HepG2 (cell line): ENCODE results near the gene ISG20. TPM values are rescaled to one million over a fixed set of nuclear protein-coding genes. Genes with fewer than 3 reads are reported as not detected.

Experiments
- ATAC-seq: fragments of 200-7000 bp; cut with Tn5 transposase; 3 replicates; pipeline ENCODE4 v1.9.1; 2020; ENCODE audit warnings: mild to moderate bottlenecking, moderate library complexity
- BruUV-seq: library from RNA; stranded (reverse); fragments of 400-500 nt; replicated peaks from 2 replicates; lab custom pipeline; 2021; lab: Mats Ljungman, UMichigan
- CTCF ChIA-PET: fragments of 300-600 bp; formaldehyde crosslinking; extraction: SDS; loops from one replicate; lab custom pipeline; 2021; ENCODE audit warnings: low total read pairs, inconsistent platforms, low intra/inter-chr PET ratio; lab: Yijun Ruan, JAX
- POLR2A ChIA-PET: fragments of 350-600 bp; sonication (Branson Sonifier 250); formaldehyde crosslinking; loops from one replicate; lab custom pipeline; 2020; ENCODE audit warnings: antibody characterized with exemption, inconsistent platforms; lab: Yijun Ruan, JAX
- DNase-seq: peaks from one replicate; pipeline ENCODE4 v3.0.0-alpha.2; 2015; ENCODE audit warnings: low spot score
- FAIRE-seq: peaks from 3 replicates; lab custom pipeline; 2011; peaks lifted over from hg19 to GRCh38; lab: Jason Lieb, UNC
- H2AFZ ChIP-seq: one replicate; pipeline ENCODE4 v1.6.1; 2011; ENCODE audit warnings: low read length, inconsistent platforms
- H3K27ac ChIP-seq: fragments of 300-600 bp; 3 replicates; pipeline ENCODE4 v1.8.0; 2011; ENCODE audit warnings: mixed run types, mild to moderate bottlenecking, mixed read lengths, low read length, inconsistent platforms; ENCODE audit not compliant: insufficient read depth; ENCODE audit errors: extremely low read length
- H3K27me3 ChIP-seq, 2 experiments: fragments of 200-600 bp in 1 of 2; 2 replicates in 1 of 2; 3 replicates in 1 of 2; pipeline versions ENCODE4 v1.6.0 to v1.8.0; 2011; ENCODE audit warnings: low read length in 2 of 2, mild to moderate bottlenecking in 2 of 2, moderate library complexity in 2 of 2, inconsistent platforms in 1 of 2; ENCODE audit not compliant: insufficient read depth in 2 of 2, control insufficient read depth in 1 of 2
- H3K36me3 ChIP-seq, 2 experiments: fragments of 200-600 bp in 1 of 2; replicated peaks in 1 of 2; 2 replicates in 1 of 2; 3 replicates in 1 of 2; pipeline versions ENCODE4 v1.5.1 to v1.8.0; 2011; ENCODE audit warnings: low read length in 2 of 2, inconsistent platforms in 1 of 2; ENCODE audit not compliant: insufficient read depth in 2 of 2, control insufficient read depth in 1 of 2
- H3K4me1 ChIP-seq: 2 replicates; pipeline ENCODE4 v1.5.1; 2012; ENCODE audit warnings: low read length, inconsistent platforms; ENCODE audit not compliant: insufficient read depth
- H3K4me2 ChIP-seq: 2 replicates; pipeline ENCODE4 v1.6.0; 2011; ENCODE audit warnings: low read depth, low read length, inconsistent platforms
- H3K4me3 ChIP-seq, 3 experiments: fragments of 200-600 bp in 1 of 3; sonication (generic), shearing (Covaris generic) in 1 of 3; replicated peaks in 1 of 3; 2 replicates each; pipeline ENCODE4 v1.5.1; 2011 to 2016; ENCODE audit warnings: low read length in 3 of 3, inconsistent platforms in 2 of 3, low read depth in 2 of 3, mild to moderate bottlenecking in 2 of 3, control low read depth in 1 of 3, mixed read lengths in 1 of 3; ENCODE audit not compliant: insufficient read depth in 1 of 3
- H3K79me2 ChIP-seq: one replicate; pipeline ENCODE4 v1.6.1; 2011; ENCODE audit warnings: low read length, inconsistent platforms; ENCODE audit not compliant: insufficient read depth
- H3K9ac ChIP-seq: 2 replicates; pipeline ENCODE4 v1.6.0; 2011; ENCODE audit warnings: mild to moderate bottlenecking, low read depth, low read length, inconsistent platforms; ENCODE audit not compliant: insufficient read depth
- H3K9me3 ChIP-seq: 2 replicates; pipeline ENCODE4 v1.5.1; 2012; ENCODE audit warnings: mild to moderate bottlenecking, low read length
- H4K20me1 ChIP-seq: 2 replicates; pipeline ENCODE4 v1.6.0; 2011; ENCODE audit warnings: inconsistent platforms, mild to moderate bottlenecking, low read length, moderate library complexity; ENCODE audit not compliant: insufficient read depth
- AGO2 ChIP-seq: fragments of 200-400 bp; formaldehyde crosslinking; optimal IDR thresholded peaks from 2 replicates; pipeline ENCODE3; 2017; ENCODE audit warnings: mild to moderate bottlenecking, low read depth, low read length, moderate library complexity
- NFYB ChIP-seq: sonication (generic); formaldehyde crosslinking; IDR thresholded peaks from 2 replicates; pipeline ENCODE4 v1.4.0; 2020; ENCODE audit warnings: missing genetic modification reagents
- POLR2A ChIP-seq, 2 experiments: IDR thresholded peaks; 2 replicates each; pipeline ENCODE4 v1.6.1; 2011; ENCODE audit warnings: low read depth in 2 of 2, low read length in 2 of 2, mild to moderate bottlenecking in 1 of 2, moderate library complexity in 1 of 2; ENCODE audit not compliant: insufficient read depth in 1 of 2
- RBFOX2 ChIP-seq: fragments of 200-400 bp; formaldehyde crosslinking; IDR thresholded peaks from 2 replicates; pipeline ENCODE4 v1.6.1; 2017; ENCODE audit warnings: low read depth, mild to moderate bottlenecking, low read length
- RBM22 ChIP-seq: fragments of 200-400 bp; formaldehyde crosslinking; optimal IDR thresholded peaks from 2 replicates; pipeline ENCODE3; 2017; ENCODE audit warnings: mild to moderate bottlenecking, low read length, moderate library complexity
- ZFP37 ChIP-seq: sonication (generic); formaldehyde crosslinking; IDR thresholded peaks from 2 replicates; pipeline ENCODE4 v1.4.0; 2020; ENCODE audit warnings: missing genetic modification reagents, borderline replicate concordance
- ZNF34 ChIP-seq: sonication (generic); formaldehyde crosslinking; IDR thresholded peaks from 2 replicates; pipeline ENCODE4 v1.4.0; 2020; ENCODE audit warnings: mild to moderate bottlenecking, missing genetic modification reagents, borderline replicate concordance
- ZNF687 ChIP-seq: sonication (generic); formaldehyde crosslinking; IDR thresholded peaks from 2 replicates; pipeline ENCODE4 v1.5.1; 2020; ENCODE audit warnings: mild to moderate bottlenecking, missing genetic modification reagents, moderate library complexity
- ZNF761 ChIP-seq: sonication (generic); formaldehyde crosslinking; conservative IDR thresholded peaks from 2 replicates; pipeline ENCODE4 v1.4.0; 2020; ENCODE audit warnings: mild to moderate bottlenecking, missing genetic modification reagents
- ZNF768 ChIP-seq: sonication (generic); formaldehyde crosslinking; IDR thresholded peaks from 2 replicates; pipeline ENCODE4 v1.4.0; 2020; ENCODE audit warnings: missing genetic modification reagents
- WGBS: methylation state at CpG from one replicate; pipeline ENCODE4 v1.1.6; 2017; ENCODE audit warnings: low lambda C conversion rate; 5-methylcytosine and 5-hydroxymethylcytosine counted together
- in situ Hi-C: cut with HindIII; loops from 2 replicates; pipeline ENCODE4 v1.10.0; 2017; ENCODE audit warnings: low pct_unique_long_range_greater_than_20kb; ENCODE audit not compliant: extremely low pct_ligation_motif_present
- intact Hi-C: fragments of 100-400 bp; cut with micrococcal nuclease; formaldehyde crosslinking; loops from one replicate; pipeline ENCODE4 v1.10.0; 2022; ENCODE audit not compliant: unreplicated experiment
- polyA plus RNA-seq, 8 experiments: library from polyadenylated mRNA; depleted of rRNA in 3 of 8; stranded (reverse) in 7 of 8; unstranded in 1 of 8; fragments of >200 nt; fragmentation: Illumina TruSeq in 4 of 8; extraction: Trizol in 4 of 8; gene quantifications; 2 replicates each; pipeline versions ENCODE4 v1.2.1 to v1.2.3, GENCODE V29; 2011 to 2016; ENCODE audit warnings: low read depth in 4 of 8, missing spikeins in 1 of 8, mixed read lengths in 1 of 8; ENCODE audit not compliant: insufficient read depth in 1 of 8
- total RNA-seq, 5 experiments: library from RNA; depleted of rRNA; stranded (reverse); fragments of >200 nt; fragmentation: Illumina TruSeq; extraction: Trizol; gene quantifications; 2 replicates each; pipeline ENCODE4 v1.2.3, GENCODE V29; 2016; ENCODE audit warnings: low read depth in 1 of 5
- TF ChIP-seq, protein P1 (sequence below): sonication (generic); formaldehyde crosslinking; IDR thresholded peaks from 2 replicates; pipeline ENCODE4 v1.9.0; 2021; ENCODE audit warnings: missing genetic modification reagents, borderline replicate concordance

The ISG20 gene
- total and polyA plus RNA-seq, 2 of the 13 experiments (the other 11 are each of a cell fraction or from before 2014, with no cell fraction given): 6.3 to 31.5 TPM

DNA sequence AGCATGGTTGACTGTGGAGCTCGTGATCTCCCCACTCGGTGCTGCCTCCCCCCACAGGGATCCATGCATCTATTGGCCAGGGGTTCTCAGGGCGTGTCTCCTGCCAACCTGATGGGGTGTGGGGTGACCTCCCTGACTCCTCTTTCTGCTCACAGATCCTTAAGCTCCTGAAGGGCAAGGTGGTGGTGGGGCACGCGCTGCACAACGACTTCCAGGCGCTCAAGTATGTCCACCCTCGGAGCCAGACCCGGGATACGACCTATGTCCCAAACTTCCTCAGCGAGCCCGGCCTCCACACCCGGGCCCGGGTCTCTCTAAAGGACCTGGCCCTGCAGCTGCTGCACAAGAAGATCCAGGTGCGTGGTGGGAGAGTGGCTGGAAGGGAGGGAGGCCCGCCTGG is 9.7 kb upstream of the ISG20 start:
- TF ChIP-seq, protein P1, sequence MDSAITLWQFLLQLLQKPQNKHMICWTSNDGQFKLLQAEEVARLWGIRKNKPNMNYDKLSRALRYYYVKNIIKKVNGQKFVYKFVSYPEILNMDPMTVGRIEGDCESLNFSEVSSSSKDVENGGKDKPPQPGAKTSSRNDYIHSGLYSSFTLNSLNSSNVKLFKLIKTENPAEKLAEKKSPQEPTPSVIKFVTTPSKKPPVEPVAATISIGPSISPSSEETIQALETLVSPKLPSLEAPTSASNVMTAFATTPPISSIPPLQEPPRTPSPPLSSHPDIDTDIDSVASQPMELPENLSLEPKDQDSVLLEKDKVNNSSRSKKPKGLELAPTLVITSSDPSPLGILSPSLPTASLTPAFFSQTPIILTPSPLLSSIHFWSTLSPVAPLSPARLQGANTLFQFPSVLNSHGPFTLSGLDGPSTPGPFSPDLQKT (CRISPR knock-in tag): no peak
- TF ChIP-seq ZFP37 (CRISPR knock-in tag) (no peak), NFYB (no peak), AGO2 (peak; percentile 86), RBFOX2 (peak; percentile 49; the same call in 1 of the 2 replicates)
- no TSS peak for BruUV-seq
- ChIA-PET CTCF (no interaction called here), POLR2A (interaction anchor here (1.9 kb wide), 1 partner anchor 9 kb away, joined by 8 read pairs; the partner anchor contains the start of gene ISG20)
- Histone ChIP-seq H3K27ac (no peak overlapping the region), H2AFZ (no peak overlapping the region), H3K79me2 (peaks cover 49% of the 10 kb centered on the region), H3K9ac (no peak overlapping the region), H3K4me1 (peaks cover 42% of the 10 kb centered on the region), H3K4me3 (no peak overlapping the region), H4K20me1 (peaks cover 53% of the 10 kb centered on the region), H3K27me3 (no peaks in the 10 kb centered on the region), H3K36me3 (peaks cover 39 to 71% of the 10 kb centered on the region in 2 experiments), H3K4me2 (no peak overlapping the region), H3K9me3 (no peaks in the 10 kb centered on the region)
- in situ Hi-C loops (no loop called here), intact Hi-C loops (loop anchor here (10.0 kb wide), 1 partner anchor 206 kb away; no protein-coding TSS in a partner anchor)
- no peak for ATAC-seq
- no peak for DNase-seq
- 96% methylated on average over 5 of the region's 16 CpGs for WGBS
- FAIRE-seq: no peak

DNA sequence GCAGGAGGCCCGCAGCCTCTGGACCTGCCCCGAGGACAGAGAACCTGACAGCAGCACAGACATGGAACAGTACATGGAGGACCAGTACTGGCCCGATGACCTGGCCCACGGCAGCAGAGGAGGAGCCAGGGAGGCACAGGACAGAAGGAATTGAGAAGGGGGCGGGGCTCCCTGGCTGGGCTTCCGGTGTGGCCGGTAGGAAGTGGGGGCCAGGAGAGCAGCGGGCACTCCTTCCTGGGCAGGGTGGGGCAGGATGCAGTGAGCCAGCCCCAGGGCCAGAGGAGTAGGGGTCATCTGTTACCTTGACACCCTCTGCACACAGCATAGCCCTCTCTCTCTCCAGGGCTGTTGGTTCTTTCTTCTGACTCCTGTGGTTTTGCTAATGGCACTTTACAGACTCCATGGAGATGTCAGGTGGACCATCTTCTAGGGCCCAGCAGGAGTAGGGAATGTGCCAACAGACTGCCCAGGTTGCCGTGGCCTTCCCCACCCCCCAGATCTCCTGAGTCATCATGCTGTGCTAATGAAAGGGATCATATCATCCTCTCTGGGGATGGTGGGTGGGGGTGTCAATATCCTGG is 8.6 kb upstream of the ISG20 start:
- H3K27me3 ChIP-seq: no peaks in the 10 kb centered on the region
- peaks cover 41% of the 10 kb centered on the region for H4K20me1 ChIP-seq
- ChIA-PET POLR2A (interaction anchor here (1.1 to 3.8 kb wide), 2 partner anchors 9 to 163 kb away, joined by 3 to 15 read pairs; partner anchors contain the start of genes AEN, MRPL46 and MRPS11), CTCF (no interaction called here)
- H3K9me3 ChIP-seq: no peaks in the 10 kb centered on the region
- in situ Hi-C loops: no loop called here
- peaks cover 39 to 71% of the 10 kb centered on the region in 2 experiments for H3K36me3 ChIP-seq
- ATAC-seq (peak; percentile 34), DNase-seq (no peak), FAIRE-seq (no peak)
- no peak overlapping the region for H3K4me2 ChIP-seq
- H3K9ac ChIP-seq: no peak overlapping the region
- TF ChIP-seq ZNF768 (CRISPR knock-in tag) (0 out of 2 replicates have a peak, but pooled peaks have one; percentile 20), ZNF34 (CRISPR knock-in tag) (no peak), ZNF761 (CRISPR knock-in tag) (no peak), ZNF687 (CRISPR knock-in tag) (0 out of 2 replicates have a peak, but pooled peaks have one; percentile 11), RBM22 (peak; percentile 85), POLR2A (IDR thresholded peaks at IDR 0.05; ENCODE audit: insufficient read depth in 1 of 2, low read depth in 2 of 2, low read length in 2 of 2) (peak; percentile 4 to 6; a peak in 1 of 4 replicates), AGO2 (peak; percentile 89), RBFOX2 (peak; percentile 48; the same call in 1 of the 2 replicates)
- no TSS peak for BruUV-seq
- intact Hi-C loops: no loop called here
- no peak overlapping the region for H3K4me3 ChIP-seq
- H3K79me2 ChIP-seq: peaks cover 37% of the 10 kb centered on the region
- no peak overlapping the region for H3K27ac ChIP-seq
- H3K4me1 ChIP-seq: peaks cover 30% of the 10 kb centered on the region
- whole genome bisulfite sequencing: 100% methylated on average over 4 of the region's 9 CpGs
- H2AFZ ChIP-seq: no peak overlapping the region
